ENCODE measurements around the gene LDHB.
"Not testable (repeated sequence)": the region's sequence is repeated elsewhere in the genome, so short reads cannot be mapped to it uniquely, and the experiment has no call there.

LDHB gene

GRCh38 chr12:21608196-21608595 is 49.4 kb downstream of the LDHB start:
- no peak for FAIRE-seq
- DNase-seq (ENCODE audit: low spot score), result no peak

- no peak for DNase-seq (ENCODE audit: low spot score)
- no peak for FAIRE-seq
Measured at GRCh38 chr12:21607701-21608100, 49.9 kb downstream of the LDHB start.

GRCh38 chr12:21606175-21606574 is 51.5 kb downstream of the LDHB start:
- FAIRE-seq, result no peak
- DNase-seq (ENCODE audit: low spot score), result no peak

- DNase-seq (ENCODE audit: low spot score) (no peak), FAIRE-seq (no peak)
Measured at GRCh38 chr12:21604245-21605101, 53.2 kb downstream of the LDHB start, which contains the start of gene GYS2. GYS2 (minus strand) TSS chr12:21604847; CDS start chr12:21604592, 255 bp downstream.

- DNase-seq (ENCODE audit: low spot score) (no peak), FAIRE-seq (no peak)
Measured at GRCh38 chr12:21602774-21603173, 54.9 kb downstream of the LDHB start.

- FAIRE-seq, result no peak
- DNase-seq (ENCODE audit: low spot score), result no peak
Measured at GRCh38 chr12:21600196-21600595, 57.4 kb downstream of the LDHB start.

- DNase-seq (ENCODE audit: low spot score), result no peak
- FAIRE-seq, result no peak
Measured at GRCh38 chr12:21599143-21599999, 58.3 kb downstream of the LDHB start.

- DNase-seq (ENCODE audit: low spot score), result no peak
- no peak for FAIRE-seq
Measured at GRCh38 chr12:21598651-21599050, 59.0 kb downstream of the LDHB start.

- not testable (repeated sequence) for DNase-seq (ENCODE audit: low spot score); FAIRE-seq
Measured at GRCh38 chr12:21595356-21595755, 62.3 kb downstream of the LDHB start.

- FAIRE-seq (no peak), DNase-seq (ENCODE audit: low spot score) (no peak)
Measured at GRCh38 chr12:21585485-21585884, 72.2 kb downstream of the LDHB start.

All from urothelium cell line (cell line).